Fibroblast of skin of left biceps (primary cell): ENCODE measurements around the gene NFU1.
"Not testable (repeated sequence)": the region's sequence is repeated elsewhere in the genome, so short reads cannot be mapped to it uniquely, and the experiment has no call there.

Source experiments
- DNase-seq, 2 experiments: peaks; one replicate each; pipeline ENCODE4 v3.0.0-alpha.2; 2013; ENCODE audit warnings: low read depth in 2 of 2

The NFU1 gene

GRCh38 chr2:69450735-69451416 lies 13.6 kb upstream of the NFU1 start:
- DNase-seq, result no peak

- no peak for DNase-seq
Measured at GRCh38 chr2:69449906-69450305, 12.7 kb upstream of the NFU1 start.

GRCh38 chr2:69443673-69444072 lies 6.4 kb upstream of the NFU1 start:
- DNase-seq, result not testable (repeated sequence)

GRCh38 chr2:69439499-69439898 lies 2.3 kb upstream of the NFU1 start:
- not testable (repeated sequence) for DNase-seq

- DNase-seq, result no peak
Measured at GRCh38 chr2:69438580-69438979, 1.3 kb upstream of the NFU1 start.

GRCh38 chr2:69437751-69438154 lies 518 bp upstream of the NFU1 start:
- DNase-seq, result no peak

- no peak for DNase-seq
Measured at GRCh38 chr2:69436596-69436937, 668 bp downstream of the NFU1 start.

- no peak for DNase-seq
Measured at GRCh38 chr2:69434753-69435152, 2.5 kb downstream of the NFU1 start.

GRCh38 chr2:69429491-69430183 lies 7.6 kb downstream of the NFU1 start:
- DNase-seq, result no peak

GRCh38 chr2:69428981-69429380 lies 8.3 kb downstream of the NFU1 start:
- peak in 1 of 2 experiments; percentile 15 for DNase-seq

- no peak for DNase-seq
Measured at GRCh38 chr2:69424419-69424818, 12.8 kb downstream of the NFU1 start.

- DNase-seq, result no peak
Measured at GRCh38 chr2:69422198-69422597, 15.0 kb downstream of the NFU1 start.

- not testable (repeated sequence) for DNase-seq
Measured at GRCh38 chr2:69419111-69419510, 18.1 kb downstream of the NFU1 start.

- DNase-seq, result no peak
Measured at GRCh38 chr2:69416147-69416546, 21.1 kb downstream of the NFU1 start.

- DNase-seq, result no peak
Measured at GRCh38 chr2:69411120-69411519, 26.1 kb downstream of the NFU1 start.

- no peak for DNase-seq
Measured at GRCh38 chr2:69405306-69405705, 31.9 kb downstream of the NFU1 start.

- DNase-seq, result no peak
Measured at GRCh38 chr2:69400121-69400520, 37.1 kb downstream of the NFU1 start.

- no peak for DNase-seq
Measured at GRCh38 chr2:69397234-69397633, 40.0 kb downstream of the NFU1 start.

GRCh38 chr2:69395866-69396265 lies 41.4 kb downstream of the NFU1 start:
- DNase-seq, result no peak

GRCh38 chr2:69393963-69394362 lies 43.3 kb downstream of the NFU1 start:
- no peak for DNase-seq

- DNase-seq, result no peak
Measured at GRCh38 chr2:69390471-69390870, 46.8 kb downstream of the NFU1 start.

GRCh38 chr2:69390001-69390400 lies 47.2 kb downstream of the NFU1 start:
- DNase-seq, result no peak

- DNase-seq, result no peak
Measured at GRCh38 chr2:69389271-69389670, 48.0 kb downstream of the NFU1 start.
